ENCODE results near the gene MON2.
A peak's percentile ranks its signal among the peaks of the same experiment; 100 is the strongest.

The MON2 gene

DNA sequence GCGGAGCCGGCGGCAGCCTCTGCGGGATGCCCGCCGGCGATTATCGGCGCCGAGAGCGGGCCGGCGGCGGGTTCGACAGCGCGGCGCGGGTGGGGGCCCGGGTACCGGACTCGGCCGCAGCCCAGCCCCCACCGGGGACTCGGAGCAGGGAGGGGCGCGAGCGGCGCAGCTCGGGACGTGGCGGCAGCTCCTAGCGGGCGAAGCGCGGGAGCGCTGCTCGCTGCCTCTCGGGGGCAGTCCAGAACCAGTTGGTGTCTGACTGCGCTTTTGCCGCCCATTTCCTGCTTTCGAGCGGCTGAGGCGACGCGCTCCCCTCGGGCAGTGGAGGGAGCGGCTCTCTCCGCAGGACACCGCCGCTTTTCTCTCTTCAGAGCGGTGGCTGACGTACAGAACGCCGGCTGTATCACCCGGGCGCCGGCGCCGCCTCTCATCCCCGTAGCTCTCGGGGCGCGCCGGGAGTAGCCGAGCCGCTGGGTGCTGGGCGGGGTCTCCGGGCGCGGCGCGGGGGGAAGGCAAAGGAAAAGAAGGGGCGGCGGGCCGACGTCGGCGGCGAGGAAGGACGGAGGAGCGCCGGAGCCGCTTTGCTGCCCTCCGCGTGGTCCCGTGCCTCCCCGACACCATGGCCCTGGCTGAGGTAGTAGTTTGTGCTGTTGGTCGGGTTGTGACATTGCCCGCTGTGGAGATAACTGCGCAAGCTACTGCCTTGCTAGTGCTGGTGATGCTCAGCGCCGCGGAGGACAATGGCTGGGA, 136.6 kb downstream of the MON2 start:
- peak overlapping the region; percentile 86 for H3K4me3 ChIP-seq (ENCODE audit: low read depth, low read length)
- TF ChIP-seq MYC (IDR thresholded peaks at IDR 0.05; ENCODE audit: low read depth, low read length) (peak; percentile 34), POLR2A (IDR thresholded peaks at IDR 0.05; ENCODE audit: extremely low read depth, insufficient read length) (peak; percentile 18)
- TF ChIP-seq, protein P1, sequence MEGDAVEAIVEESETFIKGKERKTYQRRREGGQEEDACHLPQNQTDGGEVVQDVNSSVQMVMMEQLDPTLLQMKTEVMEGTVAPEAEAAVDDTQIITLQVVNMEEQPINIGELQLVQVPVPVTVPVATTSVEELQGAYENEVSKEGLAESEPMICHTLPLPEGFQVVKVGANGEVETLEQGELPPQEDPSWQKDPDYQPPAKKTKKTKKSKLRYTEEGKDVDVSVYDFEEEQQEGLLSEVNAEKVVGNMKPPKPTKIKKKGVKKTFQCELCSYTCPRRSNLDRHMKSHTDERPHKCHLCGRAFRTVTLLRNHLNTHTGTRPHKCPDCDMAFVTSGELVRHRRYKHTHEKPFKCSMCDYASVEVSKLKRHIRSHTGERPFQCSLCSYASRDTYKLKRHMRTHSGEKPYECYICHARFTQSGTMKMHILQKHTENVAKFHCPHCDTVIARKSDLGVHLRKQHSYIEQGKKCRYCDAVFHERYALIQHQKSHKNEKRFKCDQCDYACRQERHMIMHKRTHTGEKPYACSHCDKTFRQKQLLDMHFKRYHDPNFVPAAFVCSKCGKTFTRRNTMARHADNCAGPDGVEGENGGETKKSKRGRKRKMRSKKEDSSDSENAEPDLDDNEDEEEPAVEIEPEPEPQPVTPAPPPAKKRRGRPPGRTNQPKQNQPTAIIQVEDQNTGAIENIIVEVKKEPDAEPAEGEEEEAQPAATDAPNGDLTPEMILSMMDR (IDR thresholded peaks at IDR 0.05; ENCODE audit: low read depth, low read length): peak; percentile 31
- TF ChIP-seq, protein P2, sequence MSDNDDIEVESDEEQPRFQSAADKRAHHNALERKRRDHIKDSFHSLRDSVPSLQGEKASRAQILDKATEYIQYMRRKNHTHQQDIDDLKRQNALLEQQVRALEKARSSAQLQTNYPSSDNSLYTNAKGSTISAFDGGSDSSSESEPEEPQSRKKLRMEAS (IDR thresholded peaks at IDR 0.05; ENCODE audit: low read depth, low read length): peak; percentile 13; the same call in 1 of the 2 replicates
- DNase-seq (ENCODE audit: low read depth): peak; percentile 95

DNA sequence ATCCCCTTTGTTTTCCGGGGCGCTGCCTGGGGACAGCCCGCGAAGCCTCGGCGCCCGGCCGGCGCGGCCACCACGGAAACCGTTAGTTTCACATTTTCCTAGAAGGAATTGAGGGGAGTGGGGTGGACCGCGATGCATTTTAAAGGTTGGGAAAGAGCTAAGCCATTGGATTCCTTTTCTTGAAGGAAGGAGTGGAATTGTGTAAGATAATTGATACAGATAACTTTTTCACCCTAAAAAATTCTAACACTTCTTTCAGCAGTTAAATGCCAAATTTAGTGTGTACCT, 137.1 kb downstream of the MON2 start:
- TF ChIP-seq, protein P1 (IDR thresholded peaks at IDR 0.05; ENCODE audit: low read depth, low read length): no peak
- TF ChIP-seq, protein P2 (IDR thresholded peaks at IDR 0.05; ENCODE audit: low read depth, low read length): no peak
- no peak for TF ChIP-seq POLR2A (IDR thresholded peaks at IDR 0.05; ENCODE audit: extremely low read depth, insufficient read length)
- TF ChIP-seq MYC (IDR thresholded peaks at IDR 0.05; ENCODE audit: low read depth, low read length): no peak
- peak overlapping the region; percentile 86 for H3K4me3 ChIP-seq (ENCODE audit: low read depth, low read length)
- no peak for DNase-seq (ENCODE audit: low read depth)

DNA sequence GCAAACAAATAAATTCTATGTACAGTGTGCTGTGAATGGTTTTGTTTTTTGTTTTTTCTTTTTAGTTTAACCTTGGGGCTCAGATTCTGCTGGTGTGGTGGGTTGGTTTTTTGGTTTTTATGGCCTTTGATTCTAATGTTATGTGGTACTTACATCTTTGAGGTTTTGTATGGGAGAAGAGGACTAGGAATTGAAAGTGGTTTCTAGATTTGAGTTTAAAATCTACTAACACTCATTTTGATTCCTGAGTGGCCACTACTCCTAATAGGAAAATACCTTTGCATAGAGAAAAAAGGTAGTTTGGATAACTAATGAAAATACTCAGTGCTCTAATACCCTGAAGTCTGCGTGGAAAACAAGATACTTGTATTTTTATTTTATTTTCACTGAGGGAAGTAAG, 137.7 kb downstream of the MON2 start:
- peak overlapping the region; percentile 86 for H3K4me3 ChIP-seq (ENCODE audit: low read depth, low read length)
- no peak for TF ChIP-seq MYC (IDR thresholded peaks at IDR 0.05; ENCODE audit: low read depth, low read length)
- DNase-seq (ENCODE audit: low read depth): no peak

DNA sequence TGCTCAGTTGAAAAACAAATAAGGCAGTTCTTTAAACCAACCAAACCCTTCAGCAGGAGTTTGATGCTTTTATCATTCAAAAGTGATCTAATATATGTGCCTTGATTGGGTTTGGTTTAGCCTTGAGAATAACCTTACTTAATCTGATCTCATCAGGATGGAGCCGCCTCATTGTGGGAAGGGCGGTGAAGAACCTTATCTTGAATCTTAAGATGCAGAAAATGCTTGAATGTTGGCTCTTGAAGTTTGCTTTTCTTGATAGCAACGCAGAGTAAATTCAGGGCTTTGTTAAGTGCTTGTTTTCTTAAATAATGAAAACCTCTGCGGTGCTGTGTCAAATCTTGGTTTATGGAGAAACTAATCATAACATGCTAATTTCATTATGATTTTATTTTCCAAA, 138.2 kb downstream of the MON2 start:
- peak overlapping the region; percentile 86 for H3K4me3 ChIP-seq (ENCODE audit: low read depth, low read length)
- peak; percentile 21 for DNase-seq (ENCODE audit: low read depth)

DNA sequence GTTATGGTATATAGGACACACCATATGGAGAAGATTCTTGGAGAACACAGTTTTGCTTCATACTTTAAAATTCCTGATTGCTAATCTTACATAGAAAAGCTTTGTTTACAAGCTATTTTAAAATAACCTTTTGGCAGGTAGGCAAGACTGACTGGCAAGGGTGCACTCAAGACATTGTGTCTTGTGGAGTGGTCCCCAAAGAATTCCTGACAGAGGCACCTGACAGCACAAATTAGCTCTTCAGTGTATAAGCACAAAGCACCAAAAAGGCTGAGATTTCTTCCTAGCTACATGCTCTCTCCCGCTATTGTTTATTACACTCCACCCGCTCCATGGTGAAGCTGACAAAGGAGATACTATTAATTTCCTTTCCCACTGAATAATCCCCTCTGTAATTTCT, 139.4 kb downstream of the MON2 start:
- H3K4me3 ChIP-seq (ENCODE audit: low read depth, low read length): no peak overlapping the region
- TF ChIP-seq, protein P2 (IDR thresholded peaks at IDR 0.05; ENCODE audit: low read depth, low read length): no peak
- no peak for TF ChIP-seq MYC (IDR thresholded peaks at IDR 0.05; ENCODE audit: low read depth, low read length)
- TF ChIP-seq, protein P1 (IDR thresholded peaks at IDR 0.05; ENCODE audit: low read depth, low read length): no peak
- TF ChIP-seq POLR2A (IDR thresholded peaks at IDR 0.05; ENCODE audit: extremely low read depth, insufficient read length): no peak
- no peak for DNase-seq (ENCODE audit: low read depth)

More for the DNA sequence above, 138.2 kb downstream of the MON2 start:
- TF ChIP-seq, protein P1 (IDR thresholded peaks at IDR 0.05; ENCODE audit: low read depth, low read length): no peak

DNA sequence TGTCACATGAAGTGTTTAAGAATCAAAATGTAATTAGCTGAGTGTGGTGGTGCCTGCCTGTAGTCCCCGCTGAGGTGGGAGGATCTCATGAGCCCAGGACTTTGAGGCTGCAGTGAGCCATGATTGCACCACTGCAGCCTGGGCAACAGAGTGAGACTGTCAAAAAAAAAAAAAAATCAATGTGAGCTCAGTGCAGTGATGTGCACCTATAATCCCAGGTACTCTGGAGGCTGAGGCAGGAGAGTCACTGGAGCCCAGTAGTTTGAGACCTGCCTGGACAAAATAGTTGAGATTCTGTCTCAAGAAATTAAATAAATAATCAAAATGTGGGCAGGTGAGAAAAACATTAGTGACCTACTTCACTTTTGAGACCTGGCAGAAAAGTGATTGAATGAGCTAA, 140.0 kb downstream of the MON2 start:
- no peak overlapping the region for H3K4me3 ChIP-seq (ENCODE audit: low read depth, low read length)
- TF ChIP-seq MYC (IDR thresholded peaks at IDR 0.05; ENCODE audit: low read depth, low read length): no peak
- TF ChIP-seq, protein P2 (IDR thresholded peaks at IDR 0.05; ENCODE audit: low read depth, low read length): no peak
- TF ChIP-seq, protein P1 (IDR thresholded peaks at IDR 0.05; ENCODE audit: low read depth, low read length): no peak
- TF ChIP-seq POLR2A (IDR thresholded peaks at IDR 0.05; ENCODE audit: extremely low read depth, insufficient read length): no peak
- DNase-seq (ENCODE audit: low read depth): no peak
